K562 (cell line): ENCODE data around the gene BOLA1.

Experiments used
- CTCF ChIP-seq, 3 experiments: IDR thresholded peaks in 2 of 3; conservative IDR thresholded peaks in 1 of 3; 2 replicates each; pipeline ENCODE4 v1.5.1; 2011 to 2012; ENCODE audit warnings: low read length in 3 of 3, mild to moderate bottlenecking in 3 of 3, control low read depth in 2 of 3, improper control_type of control experiment in 1 of 3, inconsistent platforms in 1 of 3, low read depth in 1 of 3, mixed read lengths in 1 of 3, moderate library complexity in 1 of 3; ENCODE audit not compliant: insufficient read depth in 2 of 3
- ELF1 ChIP-seq: fragments of 200-800 bp; sonication (Bioruptor generic); IDR thresholded peaks from 2 replicates; pipeline ENCODE4 v1.6.1; 2016; ENCODE audit warnings: missing genetic modification characterization, missing compliant biosample characterization
- USF2 ChIP-seq: sonication (generic); formaldehyde crosslinking; IDR thresholded peaks from 2 replicates; pipeline ENCODE4 v1.5.0; 2020; ENCODE audit warnings: missing genetic modification reagents
- ZBTB40 ChIP-seq, 2 experiments: fragments of 450-650 bp in 1 of 2; sonication (generic) in 1 of 2; formaldehyde crosslinking in 1 of 2; IDR thresholded peaks; 2 replicates each; pipeline versions ENCODE4 v1.7.1 to v1.9.0; 2016 to 2022; ENCODE audit warnings: inconsistent platforms in 1 of 2, mild to moderate bottlenecking in 1 of 2, missing genetic modification reagents in 1 of 2

GRCh38 chr1:149849947-149850360, 49.4 kb upstream of the BOLA1 start:
- TF ChIP-seq ZBTB40 (IDR thresholded peaks at IDR 0.05) = no peak
- no peak for TF ChIP-seq ZBTB40 (CRISPR knock-in tag; IDR thresholded peaks at IDR 0.05)
- no peak for TF ChIP-seq ELF1
- no peak for TF ChIP-seq CTCF (IDR thresholded peaks at IDR 0.05 in 2 of 3, conservative IDR thresholded peaks at IDR 0.05 in 1 of 3; ENCODE audit: insufficient read depth in 2 of 3, low read depth in 1 of 3, low read length in 3 of 3)
- no peak for TF ChIP-seq USF2 (CRISPR knock-in tag)
